Activated T-helper 17 cell treated with anti-CD3 and anti-CD28 coated beads, Interleukin-2, amount 50 U/mL, for 72 hours (primary cell): Measurements from ENCODE around the gene ZNF66. TPM values are rescaled to one million over a fixed set of nuclear protein-coding genes. Genes with fewer than 3 reads are reported as not detected.
"Not testable (repeated sequence)": the region's sequence is repeated elsewhere in the genome, so short reads cannot be mapped to it uniquely, and the experiment has no call there.

Source experiments
- ATAC-seq: fragments of 150-1000 bp; cut with Tn5 transposase; replicated peaks from 2 replicates; pipeline ENCODE4 v1.10.0; 2021; ENCODE audit warnings: mild to moderate bottlenecking, moderate library complexity
- H3K27ac Mint-ChIP-seq: one replicate; pipeline ENCODE4 v1.8.0; 2022; ENCODE audit warnings: mixed read lengths
- H3K27me3 Mint-ChIP-seq: one replicate; pipeline ENCODE4 v1.8.0; 2022; ENCODE audit warnings: mixed read lengths
- H3K36me3 Mint-ChIP-seq: one replicate; pipeline ENCODE4 v1.8.0; 2022; ENCODE audit warnings: low read depth, mild to moderate bottlenecking, mixed read lengths
- H3K4me1 Mint-ChIP-seq: one replicate; pipeline ENCODE4 v1.8.0; 2022; ENCODE audit warnings: mixed read lengths
- H3K4me3 Mint-ChIP-seq: one replicate; pipeline ENCODE4 v1.8.0; 2022; ENCODE audit warnings: mild to moderate bottlenecking, mixed read lengths
- H3K9me3 Mint-ChIP-seq: one replicate; pipeline ENCODE4 v1.8.0; 2022; ENCODE audit warnings: mixed read lengths
- total RNA-seq, 2 donors: library from RNA; stranded (reverse); gene quantifications; one replicate each; pipeline ENCODE4 v1.2.3, GENCODE V29; 2022

The ZNF66 gene
- 10 to 100 TPM; 11.1 to 11.3 TPM for total RNA-seq

GRCh38 chr19:20776083-20777076, at the start of gene ZNF66:
Gene ZNF66 (plus strand): TSS chr19:20776304. CDS start chr19:20776448, 144 bp downstream.
- Mint-ChIP-seq H3K9me3 (no peaks in the 10 kb centered on the region), H3K27me3 (no peaks in the 10 kb centered on the region), H3K36me3 (peaks cover 35% of the 10 kb centered on the region), H3K27ac (peak within 1 kb of the TSS; percentile 96), H3K4me3 (peak within 1 kb of the TSS; percentile 99), H3K4me1 (peaks cover 4% of the 10 kb centered on the region)
- peak; percentile 99 for ATAC-seq

GRCh38 chr19:20750169-20750568, 25.9 kb upstream of the ZNF66 start:
- H3K36me3 Mint-ChIP-seq, H3K4me1 Mint-ChIP-seq, ATAC-seq, H3K27me3 Mint-ChIP-seq, H3K27ac Mint-ChIP-seq, H3K9me3 Mint-ChIP-seq, H3K4me3 Mint-ChIP-seq: not testable (repeated sequence)

DNA sequence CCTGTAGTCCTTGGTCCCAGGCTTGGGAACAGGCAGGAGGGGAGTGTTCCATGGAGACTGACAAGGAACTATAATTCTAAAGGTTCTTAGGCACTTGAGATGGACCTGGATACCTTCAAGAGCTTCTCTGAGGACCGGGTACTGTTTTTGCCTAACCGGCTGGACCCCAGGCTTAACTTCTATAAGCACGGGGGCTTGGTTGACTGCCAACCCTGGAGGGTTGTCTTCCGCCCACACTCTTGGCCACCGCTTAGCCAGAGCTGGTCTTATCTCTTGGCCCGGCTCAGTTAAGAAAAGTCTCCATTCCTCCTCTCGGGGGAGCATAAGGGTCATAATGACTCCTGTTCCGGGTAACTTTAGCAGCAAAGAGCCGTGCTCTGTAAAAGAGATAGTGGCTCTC, 23.8 kb upstream of the ZNF66 start:
- not testable (repeated sequence) for H3K27ac Mint-ChIP-seq, ATAC-seq, H3K4me3 Mint-ChIP-seq, H3K36me3 Mint-ChIP-seq, H3K4me1 Mint-ChIP-seq, H3K27me3 Mint-ChIP-seq, H3K9me3 Mint-ChIP-seq

DNA sequence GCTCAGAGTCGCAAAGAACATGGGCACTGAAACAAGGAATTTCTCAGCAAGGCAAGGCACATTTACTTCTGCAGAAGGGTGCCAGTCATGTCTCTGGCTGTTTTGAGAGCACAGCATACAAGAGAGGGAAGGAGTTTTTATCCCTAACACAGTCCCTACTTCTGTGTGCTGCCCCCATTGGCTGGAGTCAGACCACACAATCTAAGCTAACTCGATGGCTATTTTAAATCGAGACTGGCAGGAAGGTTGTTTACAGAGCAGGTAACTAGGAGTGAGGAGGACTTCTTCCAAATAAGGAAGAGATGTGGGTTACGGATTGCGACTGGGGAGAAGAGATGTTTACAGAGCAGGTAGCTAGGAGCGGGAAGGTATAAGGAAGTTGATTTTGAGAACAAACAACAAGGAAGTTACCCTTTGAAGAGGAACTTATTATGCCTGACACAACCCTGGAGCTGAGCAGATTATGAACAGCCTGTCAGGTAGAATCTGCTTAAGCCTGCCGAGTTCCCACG, 6.8 kb upstream of the ZNF66 start:
- not testable (repeated sequence) for H3K27ac Mint-ChIP-seq, H3K27me3 Mint-ChIP-seq, H3K4me3 Mint-ChIP-seq, H3K4me1 Mint-ChIP-seq, H3K36me3 Mint-ChIP-seq, ATAC-seq
- peaks cover 17% of the 10 kb centered on the region for H3K9me3 Mint-ChIP-seq

DNA sequence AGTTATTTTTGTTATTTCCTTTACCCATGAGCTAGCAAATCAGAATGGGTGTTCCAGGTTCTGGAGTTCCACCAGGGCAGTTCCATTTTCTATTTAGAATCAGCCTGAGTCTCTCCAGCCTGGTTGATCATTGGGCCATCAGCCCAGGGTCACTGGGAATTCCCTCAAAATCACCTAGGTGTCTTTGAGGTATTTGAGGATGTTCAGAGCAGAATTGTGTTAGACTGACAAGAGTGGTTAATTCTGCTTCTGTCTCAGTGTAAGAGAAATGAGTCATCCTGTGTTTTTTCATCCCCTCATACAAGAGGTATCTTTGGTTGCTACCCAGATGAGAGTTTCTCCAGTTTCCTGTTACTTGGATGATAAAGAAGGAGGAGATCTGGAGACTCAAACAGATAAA, 11.7 kb downstream of the ZNF66 start:
- H3K4me3 Mint-ChIP-seq, result no peak overlapping the region
- no peaks in the 10 kb centered on the region for H3K4me1 Mint-ChIP-seq
- peaks cover 73% of the 10 kb centered on the region for H3K36me3 Mint-ChIP-seq
- H3K27ac Mint-ChIP-seq, result no peak overlapping the region
- no peak for ATAC-seq
- no peaks in the 10 kb centered on the region for H3K27me3 Mint-ChIP-seq
- H3K9me3 Mint-ChIP-seq, result peaks cover 9% of the 10 kb centered on the region

DNA sequence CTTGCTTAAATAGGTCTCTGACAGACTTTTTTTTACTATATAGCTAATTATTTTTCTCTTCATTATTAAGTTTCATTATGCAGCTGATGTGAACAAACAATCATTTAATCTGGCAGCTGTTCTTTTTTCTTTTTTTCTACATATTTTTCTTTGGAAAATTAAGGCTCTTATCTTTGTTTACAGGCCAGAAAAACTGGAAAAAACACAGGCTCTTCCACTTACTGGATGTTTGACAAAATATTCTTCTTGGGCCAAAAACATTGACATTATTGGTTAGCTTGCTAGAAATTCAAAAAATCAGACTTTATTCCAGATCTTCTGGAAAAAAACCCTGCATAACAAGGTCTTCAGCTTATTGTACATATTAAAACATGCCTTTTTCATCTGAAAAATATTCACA, 15.7 kb downstream of the ZNF66 start:
- H3K4me1 Mint-ChIP-seq, result no peaks in the 10 kb centered on the region
- no peaks in the 10 kb centered on the region for H3K27me3 Mint-ChIP-seq
- H3K4me3 Mint-ChIP-seq, result no peak overlapping the region
- H3K9me3 Mint-ChIP-seq, result no peaks in the 10 kb centered on the region
- peaks cover 73% of the 10 kb centered on the region for H3K36me3 Mint-ChIP-seq
- ATAC-seq, result no peak
- H3K27ac Mint-ChIP-seq, result no peak overlapping the region

DNA sequence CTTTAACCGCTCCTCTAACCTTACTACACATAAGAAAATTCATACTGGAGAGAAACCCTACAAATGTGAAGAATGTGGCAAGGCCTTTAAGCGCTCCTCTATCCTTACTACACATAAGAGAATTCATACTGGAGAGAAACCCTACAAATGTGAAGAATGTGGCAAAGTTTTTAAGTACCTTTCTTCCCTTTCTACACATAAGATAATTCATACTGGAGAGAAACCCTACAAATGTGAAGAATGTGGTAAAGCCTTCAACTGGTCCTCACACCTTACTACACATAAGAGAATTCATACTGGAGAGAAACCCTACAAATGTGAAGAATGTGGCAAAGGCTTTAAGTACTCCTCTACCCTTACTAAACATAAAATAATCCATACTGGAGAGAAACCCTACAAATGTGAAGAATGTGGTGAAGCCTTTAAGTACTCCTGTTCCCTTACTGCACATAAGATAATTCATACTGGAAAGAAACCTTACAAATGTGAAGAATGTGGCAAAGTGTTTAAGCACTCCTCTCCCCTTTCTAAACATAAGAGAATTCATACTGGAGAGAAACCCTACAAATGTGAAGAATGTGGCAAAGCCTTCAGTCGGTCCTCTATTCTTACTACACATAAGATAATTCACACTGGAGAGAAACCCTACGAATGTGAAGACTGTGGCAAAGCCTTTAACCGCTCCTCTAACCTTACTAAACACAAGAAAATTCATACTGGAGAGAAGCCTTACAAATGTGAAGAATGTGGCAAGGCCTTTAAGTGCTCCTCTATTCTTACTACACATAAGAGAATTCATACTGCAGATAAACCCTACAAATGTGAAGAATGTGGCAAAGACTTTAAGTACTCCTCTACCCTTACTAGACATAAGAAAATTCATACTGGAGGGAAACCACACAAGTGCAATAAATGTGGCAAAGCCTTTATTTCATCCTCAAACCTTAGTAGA, 30.5 kb downstream of the ZNF66 start:
- H3K27me3 Mint-ChIP-seq, H3K4me3 Mint-ChIP-seq, H3K27ac Mint-ChIP-seq, ATAC-seq, H3K4me1 Mint-ChIP-seq: not testable (repeated sequence)
- peaks cover 57% of the 10 kb centered on the region for H3K36me3 Mint-ChIP-seq
- peaks cover 35% of the 10 kb centered on the region for H3K9me3 Mint-ChIP-seq

DNA sequence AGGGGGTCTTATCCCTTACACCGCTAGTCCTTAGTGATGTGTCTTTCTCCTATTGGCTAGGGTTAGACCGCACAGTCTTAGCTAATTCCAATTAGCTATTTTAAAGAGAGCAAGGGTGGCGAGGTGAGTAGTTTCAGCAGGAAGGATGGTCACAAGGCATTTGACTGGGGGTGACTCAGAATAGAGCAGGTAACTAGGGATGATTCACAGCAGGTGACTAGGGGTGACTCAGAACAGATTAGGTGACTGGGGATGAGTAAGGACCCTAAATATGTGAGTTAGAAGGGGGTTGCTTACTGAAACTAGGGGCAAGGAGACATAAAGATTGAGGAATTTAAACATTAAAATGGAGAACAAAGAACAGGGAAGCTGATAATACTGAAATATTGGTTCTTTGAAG, 64.3 kb downstream of the ZNF66 start:
- H3K27ac Mint-ChIP-seq, result no peak overlapping the region
- no peaks in the 10 kb centered on the region for H3K27me3 Mint-ChIP-seq
- H3K4me3 Mint-ChIP-seq, result no peak overlapping the region
- peaks cover 4% of the 10 kb centered on the region for H3K4me1 Mint-ChIP-seq
- H3K9me3 Mint-ChIP-seq, result peaks cover 24% of the 10 kb centered on the region
- no peaks in the 10 kb centered on the region for H3K36me3 Mint-ChIP-seq
- no peak for ATAC-seq

Other genes with a start within 250 kb of the ZNF66 start
- 10 to 100 TPM in 1 of 2 donors, 1 to 10 TPM in 1; 9.5 to 19.3 TPM for gene ZNF737, start 210.5 kb upstream of the ZNF66 start, total RNA-seq
- gene ZNF626, start 114.7 kb upstream of the ZNF66 start, total RNA-seq, result 10 to 100 TPM in 1 of 2 donors, 1 to 10 TPM in 1; 8.9 to 13.7 TPM
- 10 to 100 TPM; 11.1 to 11.4 TPM for gene ZNF85, start 146.9 kb downstream of the ZNF66 start, total RNA-seq
- gene ZNF430, start 244.4 kb downstream of the ZNF66 start, total RNA-seq, result 10 to 100 TPM; 20.6 to 27.8 TPM